Spleen (tissue), 11 donors: Measurements from ENCODE around the gene PIK3R6. TPM values are rescaled to one million over a fixed set of nuclear protein-coding genes. Genes with fewer than 3 reads are reported as not detected.

Source experiments
- DNase-seq: peaks from one replicate; pipeline ENCODE4 v3.0.0-alpha.2; 2020
- H3K27ac ChIP-seq, 8 donors: fragments of 200-600 bp; sonication (generic) in 7 of 8; 1 replicate in 4 of 8; 2 replicates in 4 of 8; pipeline versions ENCODE4 v1.5.0 to v1.8.0; 2016 to 2021; ENCODE audit warnings: inconsistent platforms in 4 of 8, mild to moderate bottlenecking in 4 of 8, moderate library complexity in 1 of 8
- H3K27me3 ChIP-seq, 7 donors: fragments of 200-600 bp; sonication (generic) in 6 of 7; replicated peaks in 1 of 7; 1 replicate in 4 of 7; 2 replicates in 3 of 7; pipeline versions ENCODE4 v1.5.0 to v1.8.0; 2016 to 2021; ENCODE audit warnings: inconsistent platforms in 3 of 7, mild to moderate bottlenecking in 1 of 7
- H3K36me3 ChIP-seq, 6 donors: fragments of 200-600 bp; sonication (generic) in 5 of 6; 1 replicate in 4 of 6; 2 replicates in 2 of 6; pipeline versions ENCODE4 v1.5.0 to v1.8.0; 2016 to 2021; ENCODE audit warnings: inconsistent platforms in 2 of 6
- H3K4me1 ChIP-seq, 6 donors: fragments of 200-600 bp; sonication (generic) in 5 of 6; 1 replicate in 3 of 6; 2 replicates in 3 of 6; pipeline versions ENCODE4 v1.5.0 to v1.8.0; 2016 to 2021; ENCODE audit warnings: inconsistent platforms in 3 of 6
- H3K4me3 ChIP-seq, 8 donors: fragments of 200-600 bp; sonication (generic) in 7 of 8; 1 replicate in 4 of 8; 2 replicates in 4 of 8; pipeline versions ENCODE4 v1.5.0 to v1.8.0; 2016 to 2021; ENCODE audit warnings: inconsistent platforms in 4 of 8, mild to moderate bottlenecking in 4 of 8, moderate library complexity in 2 of 8
- H3K9me3 ChIP-seq, 8 donors: fragments of 200-600 bp; sonication (generic) in 7 of 8; 1 replicate in 4 of 8; 2 replicates in 4 of 8; pipeline versions ENCODE4 v1.5.0 to v1.8.0; 2016 to 2021; ENCODE audit warnings: inconsistent platforms in 4 of 8
- CTCF ChIP-seq, 11 experiments: fragments of 200-600 bp in 7 of 11; fragments of 450-650 bp in 4 of 11; sonication (generic) in 4 of 11; IDR thresholded peaks in 8 of 11; conservative IDR thresholded peaks in 3 of 11; 1 replicate in 7 of 11; 2 replicates in 4 of 11; pipeline versions ENCODE4 v1.4.0 to v1.8.0; 2016 to 2021; ENCODE audit warnings: antibody characterized with exemption in 11 of 11, inconsistent platforms in 4 of 11, mild to moderate bottlenecking in 1 of 11
- POLR2A ChIP-seq, 3 donors: fragments of 450-650 bp; IDR thresholded peaks; one replicate each; pipeline ENCODE4 v1.5.1; 2017; ENCODE audit warnings: antibody characterized with exemption in 3 of 3, mild to moderate bottlenecking in 1 of 3
- POLR2AphosphoS5 ChIP-seq, 3 donors: sonication (generic); formaldehyde crosslinking; IDR thresholded peaks; one replicate each; pipeline ENCODE4 v1.5.1; 2017; ENCODE audit warnings: antibody characterized with exemption in 3 of 3
- WGBS, 5 donors: extraction: QIAGEN DNeasy Blood & Tissue Kit in 3 of 5; methylation state at CpG; one replicate each; pipeline versions ENCODE4 v1.1.5 to v1.1.7; 2013 to 2018; 5-methylcytosine and 5-hydroxymethylcytosine counted together
- intact Hi-C: fragments of 100-400 bp; cut with DNase I; formaldehyde crosslinking; loops from one replicate; pipeline ENCODE4 v1.15.0; 2023; ENCODE audit warnings: low total_unique reads
- polyA plus RNA-seq, 3 donors: library from polyadenylated mRNA; stranded (reverse); fragments of 200-250 nt; gene quantifications; one replicate each; pipeline ENCODE4 v1.2.1, GENCODE V29; 2013
- total RNA-seq, 7 donors: library from RNA; depleted of rRNA in 3 of 7; stranded (reverse); fragments of >200 nt in 3 of 7; fragmentation: NEBNext Ultra II Directional in 4 of 7; extraction: Animal tissue kit (Norgen Biotek cat#: 25700) in 4 of 7; gene quantifications; one replicate each; pipeline versions ENCODE4 v1.1.0 to v1.2.1, GENCODE V29; 2016 to 2021
- donor health status: healthy with polysubstance abuse.
- donor health status: DM: no; HTN: no; CAD: no; lungs with moderate emphysema.
- donor health status: DM: no; HTN: no; CAD: no.
- donor health status: Bipolar disorder and iron deficiency.
- donor health status: healthy.
- donor health status: DM: no; HTN: no; CAD: no.
- donor health status: DM: yes; HTN: yes; CAD: no.

Gene PIK3R6
- total and polyA plus RNA-seq, 10 donors: 1.3 to 9.6 (median 6.5) TPM

DNA sequence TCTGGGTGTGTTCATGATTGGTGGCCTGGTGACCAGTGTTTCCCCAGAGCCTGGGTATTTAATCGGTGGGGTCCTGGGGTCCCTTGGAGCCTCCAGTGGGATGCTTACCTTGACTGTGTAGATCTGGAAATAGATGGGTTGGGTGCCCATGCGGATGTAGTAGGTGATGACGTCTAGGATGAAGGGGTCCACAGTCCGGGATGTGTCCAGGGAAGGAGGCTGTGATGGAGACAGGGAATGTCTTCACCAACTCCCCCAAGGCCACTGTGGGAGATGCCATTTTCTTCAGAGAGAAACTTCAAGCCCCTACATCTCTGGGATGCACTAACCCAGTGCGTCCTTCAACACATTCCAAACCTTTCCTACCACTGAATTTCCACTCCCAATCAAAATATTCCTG is 44.2 kb downstream of the PIK3R6 start:
- Histone ChIP-seq H3K4me3 (no peak overlapping the region), H3K27ac (no peak overlapping the region), H3K36me3 (peaks cover 0 to 22% (median 0%) of the 10 kb centered on the region in 6 donors), H3K27me3 (peaks cover 0 to 6% (median 0%) of the 10 kb centered on the region in 7 donors), H3K9me3 (peaks cover 0 to 17% (median 11%) of the 10 kb centered on the region in 8 donors), H3K4me1 (peaks cover 0 to 4% (median 0%) of the 10 kb centered on the region in 6 donors)
- intact Hi-C loops: no loop called here
- DNase-seq: no peak
- no peak for TF ChIP-seq POLR2AphosphoS5 (IDR thresholded peaks at IDR 0.05)
- no peak for TF ChIP-seq POLR2A (IDR thresholded peaks at IDR 0.05)
- no peak for TF ChIP-seq CTCF (IDR thresholded peaks at IDR 0.05 in 8 of 11, conservative IDR thresholded peaks at IDR 0.05 in 3 of 11)
- WGBS, 5 donors: 89 to 98% (median 94%) methylated on average over 5 of the region's 5 CpGs

DNA sequence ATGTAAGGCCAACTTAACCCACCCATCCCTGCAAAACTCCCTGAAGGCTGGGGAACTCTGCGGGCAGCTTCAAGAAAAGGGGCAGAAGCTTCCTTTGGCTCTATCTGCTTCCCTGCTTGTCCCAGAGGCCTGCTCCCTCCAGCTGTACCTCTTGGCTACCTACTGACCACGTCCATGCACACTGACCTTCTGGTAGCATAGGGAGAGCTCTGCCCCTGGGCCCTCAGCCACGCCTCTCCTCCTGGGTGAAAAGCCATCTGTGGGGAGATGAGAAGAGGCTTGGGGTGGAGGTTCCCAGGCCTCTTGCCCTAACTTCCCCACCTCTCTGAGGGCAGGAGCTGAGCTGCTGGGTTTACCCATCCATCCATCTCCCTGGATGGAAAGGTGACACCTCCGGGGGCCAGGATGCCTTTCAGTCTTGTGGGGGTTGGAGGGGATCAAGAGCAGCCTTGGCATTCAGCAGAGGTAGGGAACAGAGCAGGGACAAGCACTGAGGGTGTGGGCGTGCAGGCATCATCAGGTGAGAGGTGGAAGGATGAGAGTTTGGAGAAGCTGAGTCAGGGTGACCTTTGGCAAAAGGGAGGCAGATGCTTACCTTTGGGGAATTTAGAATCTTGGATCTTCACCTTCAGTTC is 45.0 kb downstream of the PIK3R6 start:
- Histone ChIP-seq H3K27me3 (peaks cover 0 to 4% (median 0%) of the 10 kb centered on the region in 7 donors), H3K4me3 (no peak overlapping the region), H3K9me3 (peaks cover 0 to 17% (median 11%) of the 10 kb centered on the region in 8 donors), H3K4me1 (peaks cover 0 to 4% (median 0%) of the 10 kb centered on the region in 6 donors), H3K36me3 (peaks cover 0 to 22% (median 0%) of the 10 kb centered on the region in 6 donors), H3K27ac (no peak overlapping the region)
- DNase-seq: no peak
- WGBS, 5 donors: 81 to 87% (median 86%) methylated on average over 5 of the region's 5 CpGs
- no peak for TF ChIP-seq POLR2AphosphoS5 (IDR thresholded peaks at IDR 0.05)
- intact Hi-C loops: no loop called here

DNA sequence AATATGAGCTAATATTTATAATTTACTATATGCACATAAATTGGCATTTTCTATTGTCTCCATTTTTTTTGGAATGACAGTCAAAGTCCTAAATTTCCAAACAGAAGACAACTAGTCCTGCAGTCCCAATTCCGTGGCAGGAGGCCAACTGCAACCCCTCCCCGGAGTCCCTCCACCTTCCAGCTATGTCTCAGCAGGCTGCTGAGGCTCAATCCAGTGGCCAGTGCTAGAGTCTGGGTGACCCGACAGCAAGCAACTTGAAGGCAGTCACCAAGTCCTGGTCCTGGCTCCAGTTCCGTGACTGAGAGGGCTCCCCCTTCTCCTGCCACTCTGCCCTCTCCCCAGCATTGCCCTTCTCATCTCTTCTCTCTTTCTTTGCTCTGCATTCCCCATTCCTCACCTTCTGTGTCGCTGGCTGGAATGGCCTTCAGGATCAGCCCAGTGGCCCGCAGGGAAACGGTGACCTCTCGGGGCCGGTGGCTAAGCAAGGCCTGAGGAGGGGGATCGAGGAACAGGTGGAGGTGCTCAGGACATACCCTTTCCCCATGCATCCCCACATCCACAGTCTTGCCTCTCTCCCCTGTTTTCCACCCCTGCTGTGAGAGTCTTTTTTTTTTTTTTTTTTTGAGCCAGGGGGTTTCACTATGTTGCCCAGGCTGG is 45.9 kb downstream of the PIK3R6 start:
- H3K4me1 ChIP-seq: no peaks in the 10 kb centered on the region
- no peak for TF ChIP-seq CTCF (IDR thresholded peaks at IDR 0.05 in 8 of 11, conservative IDR thresholded peaks at IDR 0.05 in 3 of 11)
- no peak for TF ChIP-seq POLR2AphosphoS5 (IDR thresholded peaks at IDR 0.05)
- H3K27ac ChIP-seq: no peak overlapping the region
- H3K9me3 ChIP-seq: peaks cover 0 to 17% (median 11%) of the 10 kb centered on the region in 8 donors
- H3K4me3 ChIP-seq: no peak overlapping the region
- DNase-seq: no peak
- peaks cover 0 to 22% (median 0%) of the 10 kb centered on the region in 6 donors for H3K36me3 ChIP-seq
- WGBS, 5 donors: 89 to 92% (median 91%) methylated on average over 10 of the region's 10 CpGs
- H3K27me3 ChIP-seq: peaks cover 0 to 4% (median 0%) of the 10 kb centered on the region in 7 donors
- intact Hi-C loops: no loop called here

- Histone ChIP-seq H3K4me1 (no peaks in the 10 kb centered on the region), H3K36me3 (peaks cover 0 to 22% (median 0%) of the 10 kb centered on the region in 6 donors), H3K4me3 (no peak overlapping the region), H3K9me3 (peaks cover 0 to 17% (median 11%) of the 10 kb centered on the region in 8 donors), H3K27me3 (peaks cover 0 to 4% (median 0%) of the 10 kb centered on the region in 7 donors), H3K27ac (no peak overlapping the region)
- DNase-seq: no peak
- WGBS, 5 donors: 87 to 92% (median 90%) methylated on average over 8 of the region's 8 CpGs
- intact Hi-C loops: no loop called here
- TF ChIP-seq POLR2AphosphoS5 (IDR thresholded peaks at IDR 0.05): no peak
- TF ChIP-seq POLR2A (IDR thresholded peaks at IDR 0.05): no peak
- TF ChIP-seq CTCF (IDR thresholded peaks at IDR 0.05 in 8 of 11, conservative IDR thresholded peaks at IDR 0.05 in 3 of 11): no peak
These were observed 47.0 kb downstream of the PIK3R6 start for GRCh38 chr17:8820311-8821010.
